Heart right ventricle (tissue), 16 donors: ENCODE measurements around the gene LCN1. TPM values are rescaled to one million over a fixed set of nuclear protein-coding genes. Genes with fewer than 3 reads are reported as not detected.
"Not testable (repeated sequence)": the region's sequence is repeated elsewhere in the genome, so short reads cannot be mapped to it uniquely, and the experiment has no call there.

Source experiments
- ATAC-seq, 8 donors: fragments of 200-7000 bp; cut with Tn5 transposase; one replicate each; pipeline ENCODE4 v1.9.1; 2020; ENCODE audit warnings: mild to moderate bottlenecking in 8 of 8, moderate library complexity in 8 of 8, moderate number of reproducible peaks in 1 of 8
- DNase-seq, 2 donors: peaks; one replicate each; pipeline ENCODE4 v3.0.0-alpha.2; 2020
- H3K27ac ChIP-seq, 10 donors: fragments of 200-600 bp; sonication (generic) in 2 of 10; one replicate each; pipeline versions ENCODE4 v1.5.0 to v1.8.0; 2020 to 2022; ENCODE audit warnings: mild to moderate bottlenecking in 3 of 10
- H3K27me3 ChIP-seq, 7 donors: fragments of 200-600 bp; one replicate each; pipeline ENCODE4 v1.8.0; 2021 to 2022; ENCODE audit warnings: mild to moderate bottlenecking in 2 of 7
- H3K36me3 ChIP-seq, 9 donors: fragments of 200-600 bp; sonication (generic) in 1 of 9; one replicate each; pipeline versions ENCODE4 v1.5.0 to v1.8.0; 2020 to 2022; ENCODE audit warnings: mild to moderate bottlenecking in 2 of 9
- H3K4me1 ChIP-seq, 9 donors: fragments of 200-600 bp; sonication (generic) in 1 of 9; one replicate each; pipeline versions ENCODE4 v1.5.0 to v1.8.0; 2020 to 2022; ENCODE audit warnings: mild to moderate bottlenecking in 4 of 9
- H3K4me3 ChIP-seq, 10 donors: fragments of 200-600 bp; sonication (generic) in 2 of 10; one replicate each; pipeline versions ENCODE4 v1.5.0 to v1.8.0; 2020 to 2022; ENCODE audit warnings: mild to moderate bottlenecking in 7 of 10, moderate library complexity in 2 of 10
- H3K9me3 ChIP-seq, 11 donors: fragments of 200-600 bp in 10 of 11; sonication (generic) in 2 of 11; one replicate each; pipeline versions ENCODE4 v1.5.0 to v1.8.0; 2013 to 2022; ENCODE audit warnings: mild to moderate bottlenecking in 2 of 11, control low read depth in 1 of 11, moderate library complexity in 1 of 11
- CTCF ChIP-seq, 9 donors: fragments of 200-600 bp; sonication (generic) in 2 of 9; IDR thresholded peaks; one replicate each; pipeline versions ENCODE4 v1.5.0 to v1.8.0; 2021 to 2022; ENCODE audit warnings: antibody characterized with exemption in 9 of 9, mild to moderate bottlenecking in 5 of 9, moderate library complexity in 1 of 9
- WGBS, 2 donors: extraction: QIAGEN DNeasy Blood & Tissue Kit; methylation state at CpG; one replicate each; pipeline ENCODE4 v1.1.7; 2013; ENCODE audit warnings: inconsistent platforms in 1 of 2; 5-methylcytosine and 5-hydroxymethylcytosine counted together
- intact Hi-C, 10 donors: fragments of 100-400 bp; cut with DNase I; formaldehyde crosslinking; loops; one replicate each; pipeline versions ENCODE4 v1.11.1 to v1.14.2; 2022
- polyA plus RNA-seq, 2 donors: library from polyadenylated mRNA; stranded (reverse); fragments of 200-250 nt; gene quantifications; one replicate each; pipeline ENCODE4 v1.2.3, GENCODE V29; 2013
- total RNA-seq, 10 donors: library from RNA; stranded (reverse); fragmentation: NEBNext Ultra II Directional in 3 of 10; extraction: Animal tissue kit (Norgen Biotek cat#: 25700) in 3 of 10; gene quantifications; one replicate each; pipeline versions ENCODE4 v1.2.1 to v1.2.4, GENCODE V29; 2021 to 2023
- donor health status: Arrhythmogenic right ventricular cardiomyopathy.
- donor health status: ischemic (EF 13 %, LVEDD 7.1; RV severe dilation, severe dysfunction).
- donor health status: healthy with polysubstance abuse.
- donor health status: DM: no; HTN: yes; CAD: no.
- donor health status: DM: no; HTN: no; CAD: no.
- donor health status: ischemic (EF 25% LVEDD 6.9; RV normal size, moderate dysfunction).
- donor health status: ischemic (EF 25% LVEDD 5.7; RV mildly dilated, moderate dysfunction).
- donor health status: healthy.
- donor health status: DM: yes; HTN: yes; CAD: no.
- donor health status: Ischemic cardiomyopathy.
- donor health status: ischemic (EF 35%, LVEDD 5.7; RV mildly dilated, moderate dysfunction).
- donor health status: nonischemic (EF 11% LVEDD 7.7; RV severe dilation, severe dysfunction).
- donor health status: DM: yes; HTN: yes; CAD: no.
- donor health status: PGD.
- donor health status: ischemic (EF 29% LVEDD 5.4; RV normal size, mild dysfunction).
- donor health status: nonischemic (EF 23%, LVEDD 6.1; RV moderate dilation, normal function).

LCN1 gene
- total and polyA plus RNA-seq, 12 donors: 0.13 to 0.76 (median 0.32) TPM; not detected in 9

- no peak for TF ChIP-seq CTCF (IDR thresholded peaks at IDR 0.05)
- Histone ChIP-seq H3K27me3 (peaks cover 0 to 3% (median 0%) of the 10 kb centered on the region in 7 donors), H3K4me1 (peaks cover 0 to 7% (median 0%) of the 10 kb centered on the region in 9 donors), H3K9me3 (peaks cover 0 to 19% (median 12%) of the 10 kb centered on the region in 11 donors), H3K4me3 (no peak overlapping the region), H3K27ac (no peak overlapping the region), H3K36me3 (no peaks in the 10 kb centered on the region)
- peak in 3 of 8 donors; percentile 20 to 66 (median 24) for ATAC-seq
- DNase-seq: peak in 1 of 2 donors; percentile 2
- WGBS, 2 donors: 83 to 85% methylated on average over 18 to 19 of the region's 19 CpGs
- intact Hi-C loops: no loop called here
Observed at GRCh38 chr9:135513351-135513846, 7.8 kb upstream of the LCN1 start.

GRCh38 chr9:135513906-135514305, 7.3 kb upstream of the LCN1 start:
- H3K27me3 ChIP-seq, H3K4me1 ChIP-seq, intact Hi-C loops, DNase-seq, H3K36me3 ChIP-seq, H3K4me3 ChIP-seq, H3K27ac ChIP-seq, ATAC-seq: not testable (repeated sequence)
- peaks cover 0 to 15% (median 8%) of the 10 kb centered on the region in 11 donors for H3K9me3 ChIP-seq
- 88% methylated on average over 9 of the region's 9 CpGs for WGBS, 2 donors

- WGBS, 2 donors: 85% methylated on average over 16 to 17 of the region's 17 CpGs
- Histone ChIP-seq H3K27ac (no peak overlapping the region), H3K4me1 (peaks cover 0 to 7% (median 0%) of the 10 kb centered on the region in 9 donors), H3K36me3 (no peaks in the 10 kb centered on the region), H3K4me3 (no peak overlapping the region), H3K27me3 (peaks cover 0 to 3% (median 0%) of the 10 kb centered on the region in 7 donors), H3K9me3 (peaks cover 0 to 9% (median 2%) of the 10 kb centered on the region in 11 donors)
- intact Hi-C loops: no loop called here
- ATAC-seq (no peak), DNase-seq (no peak)
- no peak for TF ChIP-seq CTCF (IDR thresholded peaks at IDR 0.05)
Observed at GRCh38 chr9:135514342-135515082, 6.7 kb upstream of the LCN1 start.

- Histone ChIP-seq H3K27me3 (peaks cover 0 to 3% (median 0%) of the 10 kb centered on the region in 7 donors), H3K27ac (peak overlapping the region in 2 of 10 donors; percentile 25 to 52), H3K9me3 (peaks cover 0 to 1% (median 0%) of the 10 kb centered on the region in 11 donors), H3K4me3 (no peak overlapping the region), H3K36me3 (no peaks in the 10 kb centered on the region), H3K4me1 (peaks cover 0 to 7% (median 0%) of the 10 kb centered on the region in 9 donors)
- intact Hi-C loops: no loop called here
- 83 to 87% methylated on average over 31 of the region's 31 CpGs for WGBS, 2 donors
- no peak for TF ChIP-seq CTCF (IDR thresholded peaks at IDR 0.05)
- DNase-seq: no peak
- ATAC-seq: peak in 3 of 8 donors; percentile 8 to 35 (median 14)
Observed at GRCh38 chr9:135515083-135515951, 5.9 kb upstream of the LCN1 start.
